Activated CD4-positive, alpha-beta memory T cell treated with anti-CD3 and anti-CD28 coated beads, Interleukin-2, amount 10 ng/mL, durations not matched to agents 7 days and 5 days (primary cell): ENCODE measurements around the gene BATF. TPM values are rescaled to one million over a fixed set of nuclear protein-coding genes. Genes with fewer than 3 reads are reported as not detected.

Source experiments
- CTCF ChIA-PET: fragments of 350-600 bp; sonication (Branson Sonifier 250); formaldehyde crosslinking; loops from one replicate; lab custom pipeline; 2021; ENCODE audit warnings: antibody characterized with exemption, inconsistent platforms; lab: Charles Lee
- POLR2A ChIA-PET: fragments of 350-600 bp; sonication (Branson Sonifier 250); formaldehyde crosslinking; loops from one replicate; lab custom pipeline; 2021; ENCODE audit warnings: antibody characterized with exemption; lab: Charles Lee
- DNase-seq: peaks from one replicate; pipeline ENCODE4 v3.0.0-alpha.2; 2020
- H3K27ac Mint-ChIP-seq: one replicate; pipeline ENCODE4 v1.8.0; 2021; ENCODE audit warnings: mild to moderate bottlenecking, mixed read lengths
- H3K27me3 Mint-ChIP-seq: one replicate; pipeline ENCODE4 v1.8.0; 2021; ENCODE audit warnings: mixed read lengths
- H3K36me3 Mint-ChIP-seq: one replicate; pipeline ENCODE4 v1.8.0; 2021; ENCODE audit warnings: low read depth, mixed read lengths
- H3K4me1 Mint-ChIP-seq: one replicate; pipeline ENCODE4 v1.8.0; 2021; ENCODE audit warnings: mixed read lengths
- H3K4me3 Mint-ChIP-seq: one replicate; pipeline ENCODE4 v1.8.0; 2021; ENCODE audit warnings: mild to moderate bottlenecking, mixed read lengths
- H3K9me3 Mint-ChIP-seq: one replicate; pipeline ENCODE4 v1.8.0; 2021; ENCODE audit warnings: mixed read lengths
- total RNA-seq, 2 experiments: library from RNA; stranded (reverse); gene quantifications; one replicate each; pipeline ENCODE4 v1.2.3, GENCODE V29; 2021

BATF gene
- total RNA-seq, 2 experiments from 2014 or later, result 63.0 to 66.1 TPM

DNA sequence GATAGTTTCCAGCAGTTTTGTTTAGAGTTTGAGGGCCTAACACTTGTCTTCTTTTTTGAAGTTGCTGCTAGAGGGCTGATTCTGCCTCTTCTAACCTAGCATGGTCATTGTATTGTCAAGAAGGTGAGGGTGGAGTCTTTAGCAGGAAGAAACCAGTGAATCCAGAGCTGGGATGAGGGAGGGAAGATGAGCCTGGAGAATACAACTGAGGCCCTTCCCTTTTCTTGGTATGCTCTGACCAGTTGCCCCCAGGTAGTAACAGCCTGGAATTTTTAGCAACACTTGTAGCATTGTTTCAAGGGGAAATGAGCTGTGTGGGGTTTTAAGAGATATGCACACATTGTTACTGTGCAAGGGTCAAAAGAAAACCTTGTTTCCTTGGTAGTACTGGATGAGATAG is 65.1 kb downstream of the BATF start:
- DNase-seq, result no peak
- Mint-ChIP-seq H3K36me3 (no peaks in the 10 kb centered on the region), H3K9me3 (peaks cover 2% of the 10 kb centered on the region), H3K27me3 (no peaks in the 10 kb centered on the region), H3K4me3 (no peak overlapping the region), H3K27ac (no peak overlapping the region), H3K4me1 (no peaks in the 10 kb centered on the region)
- CTCF ChIA-PET, result no interaction called here
- POLR2A ChIA-PET, result no interaction called here

DNA sequence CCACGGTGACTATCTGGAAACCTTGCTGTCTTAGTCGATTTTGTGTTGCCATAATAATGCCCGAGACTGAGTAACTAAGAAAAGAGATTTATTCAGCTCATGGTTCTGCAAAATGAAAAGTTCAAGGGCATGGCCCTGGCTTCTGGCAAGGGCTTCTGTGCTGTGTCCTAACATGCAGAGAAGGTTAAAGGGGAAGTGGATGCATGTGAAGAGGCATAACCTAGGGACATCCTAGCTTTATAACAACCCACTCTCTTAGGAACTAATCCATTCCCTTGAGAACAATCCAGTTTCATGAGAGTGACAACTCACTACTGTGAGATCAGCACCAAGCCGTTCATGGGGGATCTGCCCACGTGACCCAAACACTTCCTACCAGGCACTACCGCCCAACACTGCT is 67.7 kb downstream of the BATF start:
- no peak for DNase-seq
- Mint-ChIP-seq H3K4me1 (no peaks in the 10 kb centered on the region), H3K27ac (no peak overlapping the region), H3K27me3 (no peaks in the 10 kb centered on the region), H3K9me3 (peaks cover 5% of the 10 kb centered on the region), H3K4me3 (no peak overlapping the region), H3K36me3 (peaks cover 4% of the 10 kb centered on the region)
- ChIA-PET CTCF (no interaction called here), POLR2A (no interaction called here)

DNA sequence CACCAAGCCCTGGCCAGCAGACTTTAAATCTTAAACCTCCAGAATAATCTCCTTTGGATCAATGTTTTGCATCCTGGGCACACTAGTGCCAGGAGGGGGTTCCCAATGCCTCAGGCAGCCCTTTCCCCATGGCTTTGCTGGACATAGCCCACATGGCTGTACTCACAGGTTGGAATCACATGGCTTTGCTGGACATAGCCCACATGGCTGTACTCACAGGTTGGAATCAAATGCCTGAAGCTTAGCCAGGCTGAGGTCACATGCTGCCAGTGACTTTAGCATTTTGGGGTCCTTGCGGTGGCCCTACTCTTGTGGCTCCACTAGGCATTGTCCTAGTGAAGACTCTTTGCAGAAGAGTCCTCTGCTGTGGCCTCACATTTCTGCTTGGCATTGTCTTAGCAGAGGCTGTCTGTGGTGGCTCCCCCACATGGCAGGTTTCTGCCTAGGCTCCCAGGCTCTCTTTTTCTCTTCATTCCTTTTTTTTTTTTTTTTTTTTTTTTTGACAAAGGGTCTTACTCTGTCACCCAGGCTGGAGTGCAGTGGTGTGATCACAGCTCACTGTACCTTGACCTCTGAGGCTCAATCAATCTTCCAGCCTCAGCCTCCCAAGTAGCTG is 69.2 kb downstream of the BATF start:
- no peak overlapping the region for H3K27ac Mint-ChIP-seq
- no peaks in the 10 kb centered on the region for H3K4me1 Mint-ChIP-seq
- no peak for DNase-seq
- CTCF ChIA-PET, result no interaction called here
- H3K27me3 Mint-ChIP-seq, result no peaks in the 10 kb centered on the region
- peaks cover 4% of the 10 kb centered on the region for H3K36me3 Mint-ChIP-seq
- no peak overlapping the region for H3K4me3 Mint-ChIP-seq
- peaks cover 5% of the 10 kb centered on the region for H3K9me3 Mint-ChIP-seq
- POLR2A ChIA-PET, result no interaction called here

DNA sequence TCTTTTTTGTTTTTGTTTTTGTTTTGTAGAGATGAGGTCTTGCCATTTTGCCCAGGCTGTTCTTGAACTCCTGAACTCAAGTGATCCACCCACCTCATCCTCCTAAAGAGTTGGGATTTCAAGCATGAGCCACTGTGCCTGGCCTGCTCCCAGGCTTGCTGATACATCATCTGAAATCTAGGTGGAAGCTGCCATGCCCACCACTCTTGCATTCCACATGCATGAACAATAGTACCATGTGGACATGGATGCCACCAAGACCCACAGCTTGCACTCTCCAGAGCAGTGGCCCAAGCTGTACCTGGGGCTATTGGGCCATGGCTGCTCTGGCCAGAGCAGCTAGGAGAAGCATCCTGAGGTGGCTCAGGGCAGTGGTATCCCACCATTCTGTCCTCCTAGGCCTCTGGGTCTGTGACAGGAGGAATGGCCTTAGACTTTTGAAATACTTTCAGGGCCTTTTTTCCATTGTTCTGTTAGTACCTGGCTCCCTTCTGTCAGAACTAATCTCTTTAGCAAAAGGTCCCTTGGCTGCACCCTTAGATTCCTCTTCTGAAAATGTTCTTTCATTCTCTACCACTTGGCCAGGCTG is 69.8 kb downstream of the BATF start:
- H3K4me3 Mint-ChIP-seq, result no peak overlapping the region
- H3K36me3 Mint-ChIP-seq, result peaks cover 4% of the 10 kb centered on the region
- CTCF ChIA-PET, result no interaction called here
- no peaks in the 10 kb centered on the region for H3K27me3 Mint-ChIP-seq
- H3K27ac Mint-ChIP-seq, result no peak overlapping the region
- peaks cover 5% of the 10 kb centered on the region for H3K9me3 Mint-ChIP-seq
- no peaks in the 10 kb centered on the region for H3K4me1 Mint-ChIP-seq
- no peak for DNase-seq
- POLR2A ChIA-PET, result no interaction called here

DNA sequence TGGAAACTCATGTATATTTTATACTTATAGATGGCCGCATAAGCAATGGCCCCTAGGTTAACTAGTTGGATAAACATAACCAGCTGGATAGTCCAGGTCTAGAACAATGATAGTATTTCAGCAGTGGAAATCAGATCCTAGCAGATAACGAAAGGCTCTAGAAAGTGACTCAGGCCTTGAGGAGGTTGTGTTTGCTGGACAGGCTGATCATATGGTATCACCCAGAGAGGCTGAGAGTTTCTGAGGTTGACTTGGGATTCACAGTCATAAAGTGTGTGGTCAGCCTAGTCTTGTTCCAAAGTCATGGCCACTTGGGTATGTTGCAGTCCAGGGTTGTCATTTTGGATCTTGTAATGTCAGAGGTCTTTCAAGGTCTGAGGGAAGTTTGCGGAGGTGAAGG is 73.0 kb downstream of the BATF start:
- peaks cover 4% of the 10 kb centered on the region for H3K36me3 Mint-ChIP-seq
- no peaks in the 10 kb centered on the region for H3K4me1 Mint-ChIP-seq
- H3K9me3 Mint-ChIP-seq, result peaks cover 5% of the 10 kb centered on the region
- no peak overlapping the region for H3K27ac Mint-ChIP-seq
- DNase-seq, result no peak
- POLR2A ChIA-PET, result no interaction called here
- CTCF ChIA-PET, result no interaction called here
- H3K27me3 Mint-ChIP-seq, result no peaks in the 10 kb centered on the region
- H3K4me3 Mint-ChIP-seq, result no peak overlapping the region

Other genes with a start within 250 kb of the BATF start
- 10 to 100 TPM; 49.7 to 53.5 TPM for gene FOS, start 243.6 kb upstream of the BATF start, total RNA-seq
- gene JDP2, start 94.4 kb upstream of the BATF start, total RNA-seq, result 1 to 10 TPM; 2.6 to 2.9 TPM
- gene FLVCR2, start 56.2 kb downstream of the BATF start, total RNA-seq, result 1 to 10 TPM; 1.3 to 3.0 TPM
- 10 to 100 TPM; 26.9 to 29.4 TPM for gene ERG28, start 138.4 kb downstream of the BATF start, total RNA-seq
- 10 to 100 TPM; 30.6 to 33.1 TPM for gene TTLL5, start 138.8 kb downstream of the BATF start, total RNA-seq